Measurements from ENCODE around the gene DGCR2. TPM values are rescaled to one million over a fixed set of nuclear protein-coding genes. Genes with fewer than 3 reads are reported as not detected.
"Not testable (repeated sequence)": the region's sequence is repeated elsewhere in the genome, so short reads cannot be mapped to it uniquely, and the experiment has no call there.

Gene DGCR2
- polyA plus RNA-seq, 1 donor (not counting 4 experiments of a cell fraction or from before 2014, with no cell fraction given) = 23.2 TPM

- H2AFZ ChIP-seq (ENCODE audit: control insufficient read depth, low read length) = no peak overlapping the region
- dilution Hi-C loops (cut with MboI; ENCODE audit: extremely low pct_ligation_motif_present, low sequenced_read_pairs) = no loop called here
- no peak overlapping the region for H3K4me2 ChIP-seq (ENCODE audit: control insufficient read depth, extremely low read depth, insufficient read depth, low read depth, low read length)
- peaks cover 5% of the 10 kb centered on the region for H3K27me3 ChIP-seq (ENCODE audit: control insufficient read depth, extremely low read depth, insufficient read depth, low read length)
- no peaks in the 10 kb centered on the region for H3K4me1 ChIP-seq (ENCODE audit: control insufficient read depth, extremely low read depth, insufficient read depth, low read length)
- H3K9ac ChIP-seq (ENCODE audit: control insufficient read depth, extremely low read depth, insufficient read depth, low read length) = no peak overlapping the region
- H3K79me2 ChIP-seq (ENCODE audit: control insufficient read depth, insufficient read depth, low read length) = no peaks in the 10 kb centered on the region
- no peak overlapping the region for H3K4me3 ChIP-seq (ENCODE audit: control insufficient read depth in 2 of 3, extremely low read depth in 1 of 3, insufficient read depth in 2 of 3, low read depth in 1 of 3, low read length in 3 of 3)
- no peaks in the 10 kb centered on the region for H4K20me1 ChIP-seq (ENCODE audit: control insufficient read depth, extremely low read depth, insufficient read depth, low read length)
- DNase-seq (ENCODE audit: low read depth, low spot score) (no peak), FAIRE-seq (no peak)
- H3K36me3 ChIP-seq (ENCODE audit: control insufficient read depth in 2 of 2, extremely low read depth in 1 of 2, insufficient read depth in 2 of 2, low read length in 2 of 2) = no peaks in the 10 kb centered on the region
- H3K9me1 ChIP-seq (ENCODE audit: control insufficient read depth, extremely low read depth, insufficient read depth, low read length) = no peaks in the 10 kb centered on the region
- H3K27ac ChIP-seq (ENCODE audit: control insufficient read depth, insufficient read depth, low read length) = no peak overlapping the region
- H3K9me3 ChIP-seq (ENCODE audit: control insufficient read depth, low read depth, low read length) = no peaks in the 10 kb centered on the region
- TF ChIP-seq CTCF (optimal IDR thresholded peaks at IDR 0.05 in 1 of 3, IDR thresholded peaks at IDR 0.05 in 1 of 3, conservative IDR thresholded peaks at IDR 0.05 in 1 of 3; ENCODE audit: extremely low read depth in 1 of 3, insufficient read depth in 2 of 3, low read length in 3 of 3) (no peak), EZH2 (IDR thresholded peaks at IDR 0.05; ENCODE audit: low read length) (no peak)
Measured at GRCh38 chr22:19016081-19016766, 106.0 kb downstream of the DGCR2 start.

GRCh38 chr22:19014886-19015285, 107.3 kb downstream of the DGCR2 start:
- H3K9ac ChIP-seq (ENCODE audit: control insufficient read depth, extremely low read depth, insufficient read depth, low read length) = no peak overlapping the region
- peaks cover 4% of the 10 kb centered on the region for H3K27me3 ChIP-seq (ENCODE audit: control insufficient read depth, extremely low read depth, insufficient read depth, low read length)
- no peaks in the 10 kb centered on the region for H3K79me2 ChIP-seq (ENCODE audit: control insufficient read depth, insufficient read depth, low read length)
- FAIRE-seq (no peak), DNase-seq (ENCODE audit: low read depth, low spot score) (no peak)
- no peaks in the 10 kb centered on the region for H3K9me1 ChIP-seq (ENCODE audit: control insufficient read depth, extremely low read depth, insufficient read depth, low read length)
- no peaks in the 10 kb centered on the region for H3K9me3 ChIP-seq (ENCODE audit: control insufficient read depth, low read depth, low read length)
- TF ChIP-seq EZH2 (IDR thresholded peaks at IDR 0.05; ENCODE audit: low read length) (no peak), CTCF (optimal IDR thresholded peaks at IDR 0.05 in 1 of 3, IDR thresholded peaks at IDR 0.05 in 1 of 3, conservative IDR thresholded peaks at IDR 0.05 in 1 of 3; ENCODE audit: extremely low read depth in 1 of 3, insufficient read depth in 2 of 3, low read length in 3 of 3) (no peak)
- H3K4me1 ChIP-seq (ENCODE audit: control insufficient read depth, extremely low read depth, insufficient read depth, low read length) = no peaks in the 10 kb centered on the region
- dilution Hi-C loops (cut with MboI; ENCODE audit: extremely low pct_ligation_motif_present, low sequenced_read_pairs) = no loop called here
- no peaks in the 10 kb centered on the region for H4K20me1 ChIP-seq (ENCODE audit: control insufficient read depth, extremely low read depth, insufficient read depth, low read length)
- no peaks in the 10 kb centered on the region for H3K36me3 ChIP-seq (ENCODE audit: control insufficient read depth in 2 of 2, extremely low read depth in 1 of 2, insufficient read depth in 2 of 2, low read length in 2 of 2)
- no peak overlapping the region for H3K4me2 ChIP-seq (ENCODE audit: control insufficient read depth, extremely low read depth, insufficient read depth, low read depth, low read length)
- no peak overlapping the region for H2AFZ ChIP-seq (ENCODE audit: control insufficient read depth, low read length)
- H3K27ac ChIP-seq (ENCODE audit: control insufficient read depth, insufficient read depth, low read length) = no peak overlapping the region
- H3K4me3 ChIP-seq (ENCODE audit: control insufficient read depth in 2 of 3, extremely low read depth in 1 of 3, insufficient read depth in 2 of 3, low read depth in 1 of 3, low read length in 3 of 3) = no peak overlapping the region

- H3K79me2 ChIP-seq (ENCODE audit: control insufficient read depth, insufficient read depth, low read length); H3K36me3 ChIP-seq (ENCODE audit: control insufficient read depth in 2 of 2, extremely low read depth in 1 of 2, insufficient read depth in 2 of 2, low read length in 2 of 2); H4K20me1 ChIP-seq (ENCODE audit: control insufficient read depth, extremely low read depth, insufficient read depth, low read length); H3K4me1 ChIP-seq (ENCODE audit: control insufficient read depth, extremely low read depth, insufficient read depth, low read length); FAIRE-seq; H3K27ac ChIP-seq (ENCODE audit: control insufficient read depth, insufficient read depth, low read length); H3K9ac ChIP-seq (ENCODE audit: control insufficient read depth, extremely low read depth, insufficient read depth, low read length); dilution Hi-C loops (cut with MboI; ENCODE audit: extremely low pct_ligation_motif_present, low sequenced_read_pairs); H3K9me1 ChIP-seq (ENCODE audit: control insufficient read depth, extremely low read depth, insufficient read depth, low read length); H2AFZ ChIP-seq (ENCODE audit: control insufficient read depth, low read length); H3K4me2 ChIP-seq (ENCODE audit: control insufficient read depth, extremely low read depth, insufficient read depth, low read depth, low read length); DNase-seq (ENCODE audit: low read depth, low spot score); H3K4me3 ChIP-seq (ENCODE audit: control insufficient read depth in 2 of 3, extremely low read depth in 1 of 3, insufficient read depth in 2 of 3, low read depth in 1 of 3, low read length in 3 of 3); H3K9me3 ChIP-seq (ENCODE audit: control insufficient read depth, low read depth, low read length); H3K27me3 ChIP-seq (ENCODE audit: control insufficient read depth, extremely low read depth, insufficient read depth, low read length): not testable (repeated sequence)
Measured at GRCh38 chr22:19013881-19014598, 108.2 kb downstream of the DGCR2 start.
